ENCODE data around the gene ST3GAL4. TPM values are rescaled to one million over a fixed set of nuclear protein-coding genes. Genes with fewer than 3 reads are reported as not detected.

Gene ST3GAL4
- total and polyA plus RNA-seq, 10 of the 15 experiments (the other 5 are each of a cell fraction or from before 2014, with no cell fraction given): 3.8 to 8.1 (median 6.5) TPM; not detected in 2

GRCh38 chr11:126446581-126446980, 91.1 kb downstream of the ST3GAL4 start (continued):
- TF ChIP-seq CBFB (IDR thresholded peaks at IDR 0.05; ENCODE audit: low read depth): no peak
- TF ChIP-seq EZH2 (IDR thresholded peaks at IDR 0.05; ENCODE audit: borderline replicate concordance, control insufficient read depth, low read depth, low read length): no peak
- no peak for TF ChIP-seq ZBTB4 (CRISPR knock-in tag; IDR thresholded peaks at IDR 0.05)
- no peak for TF ChIP-seq MYC (IDR thresholded peaks at IDR 0.05; ENCODE audit: insufficient read depth, insufficient read length, insufficient replicate concordance, low read length, severe bottlenecking)
- TF ChIP-seq MYB (IDR thresholded peaks at IDR 0.05; ENCODE audit: borderline replicate concordance, low read depth, low read length): no peak

- no peaks in the 10 kb centered on the region; a peak in 1 of 4 replicates for H3K27me3 ChIP-seq (replicated peaks in 1 of 2; ENCODE audit: control insufficient read depth in 2 of 2, insufficient read depth in 2 of 2, low read length in 1 of 2)
- H3K27ac ChIP-seq (ENCODE audit: control insufficient read depth, insufficient read depth): no peak overlapping the region
- intact Hi-C loops (cut with micrococcal nuclease; ENCODE audit: unreplicated experiment) (no loop called here), in situ Hi-C loops (cut with MboI) (no loop called here)
- DNase-seq (ENCODE audit: low read depth, low spot score) (no peak), ATAC-seq (no peak), FAIRE-seq (no peak)
- H4K20me1 ChIP-seq (ENCODE audit: control insufficient read depth, insufficient read depth): no peaks in the 10 kb centered on the region
- ChIA-PET SMC1A (ENCODE audit: uncharacterized antibody, unreplicated experiment) (no interaction called here), POLR2A (no interaction called here), CTCF (interaction anchor here (1.8 to 5.1 kb wide), 2 partner anchors 9 to 30 kb away, joined by 7 to 24 read pairs; no protein-coding TSS in a partner anchor), RAD21 (ENCODE audit: unreplicated experiment) (no interaction called here)
- no peak overlapping the region for H3K9ac ChIP-seq (ENCODE audit: control insufficient read depth, insufficient read depth, low read length)
- H3K9me3 ChIP-seq (replicated peaks; ENCODE audit: control insufficient read depth, insufficient read depth, low read length): peaks cover 2% of the 10 kb centered on the region; the same call in 1 of the 3 replicates
- TF ChIP-seq BCL3 (IDR thresholded peaks at IDR 0.05; ENCODE audit: borderline replicate concordance, insufficient read depth, low read depth, low read length, poor library complexity, severe bottlenecking) (peak; percentile 86), NFIC (IDR thresholded peaks at IDR 0.05; ENCODE audit: low read depth, low read length) (no peak), PBX3 (IDR thresholded peaks at IDR 0.05; ENCODE audit: insufficient replicate concordance, low read depth, low read length) (peak; percentile 32)
- no peak overlapping the region for H2AFZ ChIP-seq (ENCODE audit: control insufficient read depth, low read depth, low read length)
- no peaks in the 10 kb centered on the region for H3K4me1 ChIP-seq (ENCODE audit: control insufficient read depth, insufficient read depth, low read length)
- no TSS peak for BruUV-seq (replicated peaks)
- no peak overlapping the region for H3K4me3 ChIP-seq
- H3K79me2 ChIP-seq (ENCODE audit: control insufficient read depth, insufficient read depth, low read length): no peaks in the 10 kb centered on the region
- no peak overlapping the region for H3K4me2 ChIP-seq (ENCODE audit: control insufficient read depth, insufficient read depth)
- H3K36me3 ChIP-seq (ENCODE audit: control insufficient read depth in 2 of 2, insufficient read depth in 2 of 2, low read length in 1 of 2): no peaks in the 10 kb centered on the region
- WGBS (ENCODE audit: insufficient coverage, insufficient replicate concordance, low lambda C conversion rate, missing lambda C conversion rate): 78% methylated on average over 7 of the region's 7 CpGs
These were observed 94.7 kb downstream of the ST3GAL4 start for GRCh38 chr11:126450198-126450597.

Data from GM12878 (cell line).